Calu3 (cell line): ENCODE measurements around the gene MLXIP. TPM values are rescaled to one million over a fixed set of nuclear protein-coding genes. Genes with fewer than 3 reads are reported as not detected.
"Not testable (repeated sequence)": the region's sequence is repeated elsewhere in the genome, so short reads cannot be mapped to it uniquely, and the experiment has no call there.

Experiments
- BruUV-seq: library from RNA; stranded (reverse); fragments of 400-500 nt; replicated peaks from 2 replicates; lab custom pipeline; 2021; lab: Mats Ljungman, UMichigan
- CTCF ChIA-PET: fragments of 300-600 bp; sonication (Branson Sonifier 250); formaldehyde crosslinking; loops from one replicate; lab custom pipeline; 2022; ENCODE audit warnings: antibody characterized with exemption; lab: Charles Lee
- DNase-seq: peaks from one replicate; pipeline ENCODE4 v3.0.0; 2022
- H3K27ac Mint-ChIP-seq: one replicate; pipeline ENCODE4 v1.8.0; 2022; ENCODE audit warnings: mixed read lengths; ENCODE audit not compliant: unreplicated experiment
- H3K27me3 Mint-ChIP-seq: one replicate; pipeline ENCODE4 v1.8.0; 2022; ENCODE audit warnings: mixed read lengths; ENCODE audit not compliant: unreplicated experiment
- H3K36me3 Mint-ChIP-seq: one replicate; pipeline ENCODE4 v1.8.0; 2022; ENCODE audit warnings: mild to moderate bottlenecking, moderate library complexity, mixed read lengths; ENCODE audit not compliant: insufficient read depth, unreplicated experiment
- H3K4me1 Mint-ChIP-seq: one replicate; pipeline ENCODE4 v1.8.0; 2022; ENCODE audit warnings: mild to moderate bottlenecking, low read depth, mixed read lengths; ENCODE audit not compliant: unreplicated experiment
- H3K4me3 Mint-ChIP-seq: one replicate; pipeline ENCODE4 v1.8.0; 2022; ENCODE audit warnings: mild to moderate bottlenecking, low read depth, moderate library complexity, mixed read lengths; ENCODE audit not compliant: unreplicated experiment
- H3K9me3 Mint-ChIP-seq: one replicate; pipeline ENCODE4 v1.8.0; 2022; ENCODE audit warnings: low read depth, mixed read lengths; ENCODE audit not compliant: unreplicated experiment
- CTCF ChIP-seq: fragments of 200-600 bp; IDR thresholded peaks from one replicate; pipeline ENCODE4 v1.8.0; 2022; ENCODE audit warnings: antibody characterized with exemption; ENCODE audit not compliant: unreplicated experiment
- intact Hi-C: fragments of 100-400 bp; cut with micrococcal nuclease; formaldehyde crosslinking; loops from one replicate; pipeline ENCODE4 v1.10.0; 2022; ENCODE audit not compliant: unreplicated experiment
- total RNA-seq: library from RNA; stranded (reverse); gene quantifications from 2 replicates; pipeline ENCODE4 v1.2.3, GENCODE V29; 2022

Gene MLXIP
- total RNA-seq, 1 experiment from 2014 or later: 55.3 TPM

GRCh38 chr12:122171399-122171798, 92.8 kb downstream of the MLXIP start:
- no peak for TF ChIP-seq CTCF
- DNase-seq: no peak
- intact Hi-C loops: no loop called here
- no peak overlapping the region for H3K27ac Mint-ChIP-seq
- CTCF ChIA-PET: no interaction called here
- H3K4me1 Mint-ChIP-seq: no peaks in the 10 kb centered on the region
- H3K4me3 Mint-ChIP-seq: no peak overlapping the region
- BruUV-seq: no TSS peak
- peaks cover 23% of the 10 kb centered on the region for H3K27me3 Mint-ChIP-seq
- H3K36me3 Mint-ChIP-seq: no peaks in the 10 kb centered on the region
- no peaks in the 10 kb centered on the region for H3K9me3 Mint-ChIP-seq

GRCh38 chr12:122172262-122172939, 93.8 kb downstream of the MLXIP start:
- BruUV-seq: no TSS peak
- CTCF ChIA-PET: interaction anchor here (0.9 kb wide), 1 partner anchor 377 kb away, joined by 3 read pairs; no protein-coding TSS in a partner anchor
- Mint-ChIP-seq H3K4me1 (no peaks in the 10 kb centered on the region), H3K9me3 (no peaks in the 10 kb centered on the region), H3K27me3 (peaks cover 23% of the 10 kb centered on the region), H3K27ac (no peak overlapping the region), H3K4me3 (no peak overlapping the region), H3K36me3 (no peaks in the 10 kb centered on the region)
- no peak for DNase-seq
- intact Hi-C loops: no loop called here
- no peak for TF ChIP-seq CTCF

- peaks cover 13% of the 10 kb centered on the region for H3K27me3 Mint-ChIP-seq
- DNase-seq: no peak
- no peak for TF ChIP-seq CTCF
- no peak within 1 kb of the TSS for H3K4me3 Mint-ChIP-seq
- H3K9me3 Mint-ChIP-seq: peaks cover 1% of the 10 kb centered on the region
- no peaks in the 10 kb centered on the region for H3K4me1 Mint-ChIP-seq
- H3K27ac Mint-ChIP-seq: no peak within 1 kb of the TSS
- intact Hi-C loops: no loop called here
- CTCF ChIA-PET: no interaction called here
- no peaks in the 10 kb centered on the region for H3K36me3 Mint-ChIP-seq
- BruUV-seq: no TSS peak
These were observed 95.7 kb downstream of the MLXIP start, which contains the start of gene IL31 for GRCh38 chr12:122174155-122174845. IL31 (minus strand) TSS chr12:122174221; CDS start chr12:122174172, 49 bp downstream.

GRCh38 chr12:122176473-122176872, 97.9 kb downstream of the MLXIP start:
- intact Hi-C loops, BruUV-seq, H3K4me3 Mint-ChIP-seq, H3K9me3 Mint-ChIP-seq, H3K36me3 Mint-ChIP-seq, DNase-seq, H3K27ac Mint-ChIP-seq, H3K4me1 Mint-ChIP-seq: not testable (repeated sequence)
- peaks cover 13% of the 10 kb centered on the region for H3K27me3 Mint-ChIP-seq
- CTCF ChIA-PET: interaction anchor here (0.6 kb wide), 1 partner anchor 372 kb away, joined by 5 read pairs; no protein-coding TSS in a partner anchor
